Posterior vena cava (tissue), 2 donors: ENCODE measurements around the gene PARP12. TPM values are rescaled to one million over a fixed set of nuclear protein-coding genes. Genes with fewer than 3 reads are reported as not detected.

Experiments used
- DNase-seq: peaks from one replicate; pipeline ENCODE4 v3.0.0-alpha.2; 2020; ENCODE audit warnings: low spot score
- intact Hi-C, 2 donors: fragments of 100-400 bp; cut with DNase I; formaldehyde crosslinking; loops; one replicate each; pipeline versions ENCODE4 v1.14.1 to v1.14.2; 2022 to 2023
- total RNA-seq, 2 donors: library from RNA; stranded (reverse); fragmentation: NEBNext Ultra II Directional; extraction: Animal tissue kit (Norgen Biotek cat#: 25700); gene quantifications; one replicate each; pipeline ENCODE4 v1.2.1, GENCODE V29; 2021
- donor health status: DM: yes; HTN: yes; CAD: no.
- donor health status: DM: yes; HTN: yes; CAD: no.

PARP12 gene
- total RNA-seq, 2 donors from 2014 or later, result 27.7 to 35.3 TPM

DNA sequence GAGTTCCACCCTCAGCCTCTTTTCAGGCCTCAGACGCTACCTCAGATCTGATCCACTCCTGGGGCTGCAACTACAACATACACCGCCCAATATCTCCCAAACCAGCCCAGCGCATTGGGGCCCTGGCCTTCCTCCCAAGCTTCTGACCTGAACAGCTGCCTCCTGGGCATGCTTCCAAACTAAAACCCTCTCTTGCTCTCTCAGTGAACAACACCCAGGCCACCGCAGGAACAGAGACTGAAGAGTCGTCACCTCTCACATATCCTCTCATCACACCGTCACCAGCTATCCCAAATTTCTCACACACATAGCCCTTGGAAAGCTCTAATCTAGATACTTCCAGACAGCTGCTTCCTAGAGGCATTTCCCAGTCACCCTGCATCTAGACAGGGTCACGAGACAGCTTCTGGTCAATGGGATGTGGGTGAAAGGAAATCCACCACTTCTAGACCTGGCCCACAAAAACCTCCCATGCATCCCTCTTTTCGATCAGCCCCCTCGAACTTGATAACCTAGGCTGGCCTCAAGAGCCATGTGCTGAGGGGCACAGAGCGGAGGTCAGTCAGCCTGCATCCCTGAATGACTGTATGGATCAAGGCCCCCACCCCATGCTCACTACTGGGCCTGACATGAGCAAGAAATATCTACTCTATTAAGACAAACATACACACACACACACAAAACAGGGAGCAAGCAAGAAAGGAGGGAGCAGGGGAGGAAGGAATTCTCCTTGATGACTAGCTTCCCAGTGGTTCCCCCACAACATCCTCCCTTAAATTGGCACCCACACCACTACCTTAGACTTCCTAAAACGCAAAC is 1.8 kb downstream of the PARP12 start:
- intact Hi-C loops, result no loop called here
- DNase-seq, result no peak

DNA sequence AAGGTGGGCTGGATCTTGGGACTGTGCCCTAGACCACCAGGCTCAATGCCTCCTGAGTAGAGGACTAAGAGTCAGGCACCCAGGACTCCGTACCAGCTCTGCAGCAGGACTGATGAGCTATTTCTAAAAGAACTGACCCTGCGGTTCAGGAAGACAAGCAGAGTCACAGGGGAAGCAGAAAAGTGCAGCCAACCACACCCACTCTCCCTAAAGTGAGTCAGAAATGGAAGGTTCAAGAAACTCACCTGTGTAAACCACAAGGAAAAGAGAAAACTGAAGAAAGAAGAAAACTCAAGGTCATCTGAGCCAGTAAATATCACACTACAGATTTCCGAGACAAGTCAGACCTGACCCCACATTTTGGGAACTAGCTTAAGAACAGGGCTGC is 2.5 kb downstream of the PARP12 start:
- intact Hi-C loops, result no loop called here
- DNase-seq, result no peak

DNA sequence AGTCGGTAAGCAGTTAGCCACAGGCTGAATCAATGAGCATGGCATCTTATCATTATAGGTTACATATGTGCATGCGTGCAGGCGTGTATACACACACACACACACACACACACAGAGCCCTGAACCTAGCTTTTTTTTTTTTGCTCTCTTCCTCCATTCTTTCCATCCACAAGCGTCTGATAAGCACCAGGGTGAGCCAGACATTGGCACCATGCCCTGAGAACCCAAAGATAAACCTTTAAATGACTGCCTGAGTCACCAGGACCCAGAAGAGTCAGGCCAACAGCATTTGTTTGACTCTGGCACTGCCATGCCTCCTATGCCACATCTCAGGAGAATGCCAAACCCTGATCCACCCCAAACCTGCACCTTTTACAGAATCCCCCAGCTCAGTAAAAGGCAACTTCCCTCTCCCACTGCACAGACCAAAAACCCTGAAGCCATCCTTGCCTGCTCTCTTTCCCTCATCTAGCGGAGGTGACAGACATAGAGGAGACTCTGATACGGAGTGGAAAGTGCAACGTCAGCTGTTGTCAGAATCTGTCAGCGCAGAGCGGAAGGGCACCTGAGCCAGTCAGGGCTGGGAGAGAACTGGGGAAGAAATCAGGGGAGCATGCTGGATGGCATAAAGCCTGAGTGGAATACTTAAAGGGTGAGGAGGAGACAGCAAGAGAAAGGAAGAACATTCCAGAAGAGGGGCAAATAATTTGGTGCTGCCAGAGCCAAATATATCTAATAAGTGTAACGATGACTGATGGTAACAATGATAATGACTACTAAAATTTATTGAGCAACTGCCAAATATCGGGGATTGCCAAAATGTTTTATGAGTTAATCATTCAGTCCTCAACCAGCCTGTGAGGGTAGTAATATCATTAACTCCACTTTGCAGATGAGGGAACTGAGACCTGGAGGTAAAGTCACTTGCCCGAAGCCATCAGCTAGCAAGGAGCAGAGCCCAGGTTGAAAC is 3.2 kb downstream of the PARP12 start:
- intact Hi-C loops, result no loop called here
- DNase-seq, result peak; percentile 93

- intact Hi-C loops, result no loop called here
- no peak for DNase-seq
These were observed 4.2 kb downstream of the PARP12 start for GRCh38 chr7:140058517-140058916.

DNA sequence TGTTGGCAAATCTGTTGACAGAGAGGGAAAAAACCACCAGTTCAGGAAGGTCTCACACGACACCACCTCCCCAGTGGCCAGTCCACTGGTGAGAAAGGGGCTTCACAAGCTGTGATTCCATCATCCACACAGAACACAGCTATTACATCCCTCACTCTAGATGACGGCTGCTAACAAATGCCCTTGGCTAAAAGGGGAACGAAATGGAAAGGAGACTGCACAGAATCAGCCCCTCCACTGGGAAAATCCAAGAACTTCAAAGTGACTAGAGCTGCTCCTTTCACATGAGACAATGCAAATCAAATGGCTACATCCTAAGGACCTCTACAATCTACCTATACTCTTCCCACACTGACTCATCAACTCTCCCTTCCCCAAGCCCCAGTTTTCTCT is 5.6 kb downstream of the PARP12 start:
- DNase-seq, result no peak
- intact Hi-C loops, result no loop called here

DNA sequence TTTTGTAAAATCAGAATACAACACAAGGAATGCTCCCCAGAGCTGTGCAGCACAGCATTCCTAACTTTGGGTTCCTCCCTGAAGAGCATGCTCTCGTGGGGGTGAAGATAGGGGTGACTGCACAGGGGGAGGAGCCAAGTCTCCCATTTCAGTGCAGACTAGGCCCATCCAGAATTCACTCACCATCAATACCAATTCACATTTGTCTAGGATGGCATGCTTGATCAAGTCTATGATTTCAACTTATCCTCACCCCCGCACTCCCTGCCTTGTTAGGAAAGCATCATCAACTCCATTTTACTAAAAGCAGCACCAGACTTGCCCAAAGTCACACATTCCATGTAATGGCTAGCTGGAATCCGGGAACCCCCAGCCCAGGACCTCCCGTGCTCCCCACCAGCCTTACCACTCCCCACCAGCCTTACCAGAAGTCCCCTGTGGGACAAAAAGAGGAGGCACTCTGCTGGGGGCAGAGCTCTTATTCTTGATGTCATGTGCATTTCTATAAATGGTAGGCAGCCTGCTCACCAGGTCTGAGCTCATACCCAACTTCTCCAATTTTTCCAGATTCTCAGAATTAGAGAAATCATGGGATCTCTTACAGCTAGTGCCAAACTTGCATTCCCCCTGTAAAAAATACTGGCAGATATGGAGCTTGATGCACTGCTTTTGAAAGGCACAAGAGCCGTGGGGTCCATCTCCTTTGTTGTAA is 6.2 kb downstream of the PARP12 start:
- intact Hi-C loops, result no loop called here
- no peak for DNase-seq

DNA sequence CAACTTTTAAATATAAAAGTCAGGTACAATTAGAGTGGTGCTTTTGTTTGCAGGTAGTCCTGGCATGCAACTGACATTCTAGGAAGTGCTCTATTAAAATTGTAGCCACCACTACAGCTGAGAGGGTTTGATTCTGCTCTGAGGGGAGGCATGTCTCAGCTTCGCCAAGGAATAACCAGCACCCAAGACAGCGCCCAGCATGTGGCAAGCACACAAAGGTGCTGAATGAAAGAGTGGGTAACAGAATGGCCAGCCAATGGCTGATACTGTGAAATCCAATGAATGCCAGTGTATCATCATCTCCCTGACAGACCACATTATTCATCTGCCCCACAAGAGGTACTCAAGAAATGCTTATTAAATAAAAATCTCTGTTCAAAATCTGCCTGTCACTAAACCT is 6.9 kb downstream of the PARP12 start:
- intact Hi-C loops, result no loop called here

GRCh38 chr7:140054751-140055150 is 8.0 kb downstream of the PARP12 start:
- DNase-seq, result no peak
- intact Hi-C loops, result no loop called here

More for the DNA sequence above, 6.9 kb downstream of the PARP12 start:
- DNase-seq, result no peak

- intact Hi-C loops, result no loop called here
These were observed 8.8 kb downstream of the PARP12 start for GRCh38 chr7:140053812-140054539.

DNA sequence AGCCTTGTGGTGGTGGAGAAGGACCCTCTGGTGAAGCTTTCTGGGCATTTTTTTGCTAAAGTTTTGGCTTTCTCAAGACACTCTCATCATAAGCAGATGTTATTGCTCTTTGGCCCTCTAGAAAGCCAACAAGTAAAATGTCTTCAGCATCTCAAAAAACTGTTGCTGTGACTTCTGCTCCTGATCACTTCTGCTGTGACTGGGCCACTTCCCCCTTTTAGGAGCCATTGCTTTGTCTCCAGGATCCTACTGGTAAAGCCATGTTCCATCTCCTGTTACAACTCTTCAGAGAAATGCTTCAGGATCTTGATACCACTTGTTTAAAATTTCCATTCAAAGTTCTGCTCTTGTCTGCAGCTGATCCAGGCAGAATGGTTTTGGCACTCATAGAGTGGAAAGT is 10.9 kb downstream of the PARP12 start:
- no peak for DNase-seq
- intact Hi-C loops, result no loop called here

More at GRCh38 chr7:140053812-140054539, 8.8 kb downstream of the PARP12 start:
- DNase-seq, result no peak

DNA sequence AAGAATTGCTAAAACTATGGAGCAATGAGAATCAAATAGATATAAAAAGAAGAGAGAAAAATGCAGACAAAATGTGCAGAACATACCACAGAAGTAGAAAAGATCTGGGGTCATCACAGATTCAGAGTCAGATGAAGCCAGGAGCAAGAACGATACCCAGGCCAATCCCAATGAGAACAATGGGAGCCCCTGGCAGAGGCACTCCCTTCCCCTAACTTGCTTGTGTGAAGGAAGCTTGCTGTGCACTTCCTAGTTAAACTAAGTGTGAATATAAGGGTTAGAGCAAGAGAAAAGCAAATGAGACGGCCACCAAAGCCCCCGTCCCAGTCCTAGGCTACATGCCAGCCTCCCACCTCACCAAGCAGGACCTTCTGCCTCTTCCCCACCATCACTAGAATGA is 12.7 kb downstream of the PARP12 start:
- intact Hi-C loops, result no loop called here
- no peak for DNase-seq

DNA sequence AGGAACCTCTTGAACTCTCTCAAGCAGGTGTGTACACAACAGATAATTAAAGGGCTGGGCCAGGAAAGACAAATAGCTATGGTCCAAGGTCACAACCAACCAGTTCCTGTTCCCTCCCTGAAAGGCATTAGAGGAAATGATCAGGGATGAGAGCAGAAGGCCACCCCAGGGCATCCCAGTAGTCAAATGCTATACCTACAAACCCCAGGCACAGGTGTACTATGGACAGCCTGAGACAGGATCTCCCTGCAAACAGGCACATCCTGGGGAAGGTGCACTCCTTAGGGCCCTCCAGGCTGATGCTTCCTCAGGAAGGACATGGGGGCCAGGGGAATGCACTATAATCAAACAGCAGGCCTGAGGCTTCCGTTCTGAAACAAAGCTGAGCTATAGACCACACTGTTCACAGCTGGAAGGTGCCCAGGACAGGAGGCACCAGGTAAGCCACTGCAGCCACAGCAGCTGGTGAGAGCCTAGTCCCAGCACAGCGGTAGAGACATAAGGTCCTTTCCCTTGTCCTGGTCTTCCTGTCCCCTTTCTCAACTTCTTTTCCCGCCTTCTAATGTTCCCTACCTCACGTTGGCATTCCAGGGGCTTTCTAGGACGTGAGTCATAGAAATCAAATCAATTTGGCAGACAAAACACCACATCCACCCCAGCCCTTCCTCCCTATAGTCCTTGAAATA is 13.3 kb downstream of the PARP12 start:
- intact Hi-C loops, result no loop called here

GRCh38 chr7:140048989-140049338 is 13.8 kb downstream of the PARP12 start:
- intact Hi-C loops, result no loop called here
- no peak for DNase-seq

More for the DNA sequence above, 13.3 kb downstream of the PARP12 start:
- no peak for DNase-seq

- intact Hi-C loops, result no loop called here
- no peak for DNase-seq
These were observed 14.6 kb downstream of the PARP12 start for GRCh38 chr7:140048138-140048537.

DNA sequence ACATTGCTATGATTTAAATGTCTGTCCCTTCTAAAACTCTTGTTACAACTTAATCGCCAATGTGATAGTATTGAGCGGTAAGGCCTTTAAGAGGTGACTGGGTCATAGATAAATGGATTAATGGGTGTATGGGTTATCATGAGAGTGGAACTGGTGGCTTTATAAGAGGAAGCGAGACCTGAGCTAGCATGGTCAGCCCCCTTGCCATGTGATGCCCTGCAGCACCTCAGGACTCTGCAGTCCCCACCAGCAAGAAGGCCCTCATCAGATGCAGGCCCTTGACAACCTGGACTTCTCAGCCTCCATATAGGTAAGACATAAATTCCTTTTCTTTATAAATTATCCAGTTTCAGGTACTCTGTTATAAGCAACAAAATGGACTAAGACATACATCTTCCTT is 15.6 kb downstream of the PARP12 start:
- DNase-seq, result no peak
- intact Hi-C loops, result no loop called here

DNA sequence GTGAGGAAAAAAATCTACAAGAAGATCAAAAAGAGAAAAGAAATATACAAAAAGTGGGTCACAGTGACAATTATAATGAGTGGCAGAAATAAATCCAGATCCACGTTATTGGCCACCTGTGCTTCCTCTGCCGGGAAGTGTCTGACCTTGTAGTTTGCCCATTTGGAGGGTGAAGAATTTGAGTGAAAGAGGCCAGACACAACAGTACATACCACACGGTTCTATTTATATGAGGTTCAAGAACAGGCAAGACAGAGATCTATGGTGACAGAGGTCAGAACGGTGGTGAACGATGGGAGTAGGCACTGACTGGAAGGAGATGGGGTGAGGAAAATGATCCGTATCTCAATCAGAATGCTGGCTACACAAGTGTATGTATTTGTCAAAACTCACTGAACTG is 17.1 kb downstream of the PARP12 start:
- DNase-seq, result no peak
- intact Hi-C loops, result no loop called here

- intact Hi-C loops, result no loop called here
- DNase-seq, result no peak
These were observed 18.5 kb downstream of the PARP12 start for GRCh38 chr7:140044251-140044650.

GRCh38 chr7:140042386-140042670 is 20.4 kb downstream of the PARP12 start:
- DNase-seq, result no peak
- intact Hi-C loops, result no loop called here
